ENCODE results near the gene OPCML.

OPCML gene

GRCh38 chr11:132969892-132970291 is 562.4 kb downstream of the OPCML start:
- no peak overlapping the region for H3K4me3 ChIP-seq (ENCODE audit: control insufficient read depth, low read depth, low read length)
- no peak for DNase-seq (ENCODE audit: low read depth)
- no peak for TF ChIP-seq CTCF (IDR thresholded peaks at IDR 0.05; ENCODE audit: control insufficient read depth, insufficient read depth, low read depth, low read length, missing control alignments)

- DNase-seq (ENCODE audit: low read depth): peak; percentile 39
- no peak overlapping the region for H3K4me3 ChIP-seq (ENCODE audit: control insufficient read depth, low read depth, low read length)
- no peak for TF ChIP-seq CTCF (IDR thresholded peaks at IDR 0.05; ENCODE audit: control insufficient read depth, insufficient read depth, low read depth, low read length, missing control alignments)
Measured at GRCh38 chr11:132962041-132962440, 570.3 kb downstream of the OPCML start.

DNA sequence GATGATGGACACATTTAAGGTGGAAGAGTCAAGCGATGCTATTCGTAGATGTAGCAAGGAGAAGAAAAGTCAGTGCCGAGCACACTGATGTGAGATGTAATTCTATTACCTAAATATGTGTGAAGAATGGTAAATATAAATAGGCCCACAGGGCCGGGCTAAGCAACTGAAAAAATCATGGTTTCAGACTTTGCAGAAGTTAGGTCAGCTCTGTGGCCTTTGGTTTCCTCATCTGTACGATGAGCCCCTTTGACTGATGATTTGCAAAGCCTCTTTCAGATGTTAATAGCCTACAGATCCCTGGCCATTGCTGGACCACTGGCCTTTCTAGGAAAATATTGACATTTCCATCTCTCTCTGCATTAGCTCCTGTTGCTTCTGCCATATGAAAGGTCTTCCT is 570.8 kb downstream of the OPCML start:
- no peak for TF ChIP-seq CTCF (IDR thresholded peaks at IDR 0.05; ENCODE audit: control insufficient read depth, insufficient read depth, low read depth, low read length, missing control alignments)
- no peak overlapping the region for H3K4me3 ChIP-seq (ENCODE audit: control insufficient read depth, low read depth, low read length)
- no peak for DNase-seq (ENCODE audit: low read depth)

DNA sequence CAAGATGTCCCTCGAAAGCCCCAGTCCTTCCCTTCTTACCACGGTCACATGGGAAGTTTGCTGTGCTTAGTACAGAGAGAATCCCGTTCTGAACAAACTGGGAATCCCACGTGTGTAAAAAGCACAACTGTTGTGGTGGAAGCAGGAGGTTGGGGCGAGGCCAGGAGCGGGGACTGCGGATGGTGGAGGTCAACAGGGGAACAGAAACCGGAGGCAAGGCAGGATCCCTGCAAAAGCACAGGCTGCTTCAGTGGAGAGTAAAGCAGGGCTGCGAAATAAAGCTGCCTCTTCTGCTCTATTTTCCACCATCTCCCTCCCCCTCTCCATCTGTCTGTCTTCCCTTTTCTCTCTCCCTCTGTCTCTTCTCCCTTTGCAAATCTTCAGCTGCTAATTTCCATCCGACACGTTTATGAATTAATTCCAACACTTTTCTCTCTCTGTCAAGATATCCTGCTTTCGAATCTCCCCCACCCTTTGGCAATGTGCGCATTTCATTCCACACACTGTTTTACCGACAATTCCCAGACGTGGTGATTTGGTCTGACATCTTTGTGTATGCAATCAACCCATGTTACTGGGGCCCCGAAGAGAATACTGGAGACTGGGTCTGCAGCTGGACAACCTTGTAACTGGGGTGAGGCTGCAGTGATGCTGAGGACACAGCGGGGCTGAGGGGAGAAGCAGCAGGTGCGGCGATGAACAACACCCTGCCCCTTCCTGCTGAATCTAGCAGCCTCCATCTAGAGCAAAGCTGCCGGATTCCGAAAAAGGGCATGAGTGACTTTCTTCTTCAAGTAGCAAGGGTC is 571.8 kb downstream of the OPCML start:
- TF ChIP-seq CTCF (IDR thresholded peaks at IDR 0.05; ENCODE audit: control insufficient read depth, insufficient read depth, low read depth, low read length, missing control alignments): no peak
- H3K4me3 ChIP-seq (ENCODE audit: control insufficient read depth, low read depth, low read length): no peak overlapping the region
- no peak for DNase-seq (ENCODE audit: low read depth)

DNA sequence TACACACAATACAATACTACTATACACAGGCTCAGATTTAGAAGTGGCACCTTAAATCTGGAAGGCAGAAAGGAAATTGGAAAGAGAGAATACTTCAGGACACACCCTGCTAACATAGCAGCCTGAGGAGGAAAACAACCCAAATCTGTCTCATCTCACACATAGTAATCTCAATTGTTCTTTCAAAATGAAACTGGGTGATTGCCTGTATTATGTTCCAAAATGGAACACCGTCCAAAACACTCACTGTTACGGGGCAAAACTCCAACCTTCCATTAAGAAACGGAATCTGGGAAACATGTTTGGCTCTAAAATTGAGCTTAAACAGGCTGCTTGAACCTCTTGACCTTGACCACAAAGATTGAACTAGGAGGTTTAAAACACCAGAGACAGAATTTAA is 572.6 kb downstream of the OPCML start:
- DNase-seq (ENCODE audit: low read depth): no peak
- TF ChIP-seq CTCF (IDR thresholded peaks at IDR 0.05; ENCODE audit: control insufficient read depth, insufficient read depth, low read depth, low read length, missing control alignments): no peak
- H3K4me3 ChIP-seq (ENCODE audit: control insufficient read depth, low read depth, low read length): no peak overlapping the region

GRCh38 chr11:132957881-132958280 is 574.4 kb downstream of the OPCML start:
- DNase-seq (ENCODE audit: low read depth): no peak
- no peak for TF ChIP-seq CTCF (IDR thresholded peaks at IDR 0.05; ENCODE audit: control insufficient read depth, insufficient read depth, low read depth, low read length, missing control alignments)
- H3K4me3 ChIP-seq (ENCODE audit: control insufficient read depth, low read depth, low read length): no peak overlapping the region

Measured in AG09309 (cell line).